SH-SY5Y (cell line): Measurements from ENCODE around the gene LTB4R.

ENCODE experiments used
- GATA2 ChIP-seq: IDR thresholded peaks from 2 replicates; pipeline ENCODE4 v1.6.1; 2011; ENCODE audit warnings: mild to moderate bottlenecking, low read depth, low read length
- GATA3 ChIP-seq: IDR thresholded peaks from 2 replicates; pipeline ENCODE4 v1.6.1; 2011; ENCODE audit warnings: low read depth, mild to moderate bottlenecking, low read length, moderate library complexity

DNA sequence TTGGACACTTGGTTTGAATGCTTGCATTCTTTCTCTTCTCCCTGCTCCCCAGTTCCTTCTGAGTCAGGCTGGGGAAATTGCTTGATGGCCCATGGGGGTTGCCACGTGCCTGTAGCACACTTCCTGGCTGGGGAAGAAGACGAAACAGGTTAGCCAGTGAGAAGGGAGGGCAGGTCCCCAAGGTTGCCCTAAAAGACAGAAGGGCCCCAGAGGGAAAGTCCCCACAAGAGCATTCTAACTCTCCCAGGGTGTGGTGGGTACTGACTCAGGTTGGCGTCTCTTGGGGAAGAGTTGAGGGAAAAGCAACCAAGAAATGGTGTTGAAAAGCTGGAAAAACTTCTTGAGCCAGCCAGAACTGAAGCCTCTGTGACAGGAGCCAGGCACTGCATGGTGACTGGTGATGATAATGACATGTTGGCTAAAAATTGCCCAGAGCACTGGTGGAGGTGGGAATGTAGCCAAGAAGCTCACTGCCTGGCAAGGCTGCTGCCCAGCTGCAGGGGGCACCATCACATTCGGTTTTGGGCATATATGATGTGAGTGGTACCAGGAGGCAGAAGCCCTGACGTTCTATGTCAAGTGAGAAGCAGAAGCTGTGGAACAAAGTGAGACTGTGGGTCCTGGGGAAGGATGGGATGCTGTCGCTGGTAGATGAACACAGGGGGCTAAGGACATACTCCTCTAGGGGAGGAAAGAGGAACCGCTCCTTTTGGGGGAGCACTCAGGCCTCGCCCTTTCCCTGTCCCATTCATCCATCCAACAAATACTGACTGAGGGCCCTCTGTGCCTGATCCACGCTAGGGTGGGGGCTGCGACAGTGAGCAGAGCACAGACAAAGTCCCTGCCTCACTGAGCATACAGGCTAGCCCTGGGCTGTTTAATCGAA is 31.8 kb upstream of the LTB4R start:
- TF ChIP-seq GATA2, result no peak
- TF ChIP-seq GATA3, result no peak
